CD4-positive, CD25-positive, alpha-beta regulatory T cell (primary cell): ENCODE data around the gene PREB. TPM values are rescaled to one million over a fixed set of nuclear protein-coding genes. Genes with fewer than 3 reads are reported as not detected.

Experiments used
- ATAC-seq, 2 donors: fragments of 150-1000 bp; cut with Tn5 transposase; one replicate each; pipeline ENCODE4 v1.10.0; 2021; ENCODE audit warnings: low read depth in 2 of 2, moderate number of reproducible peaks in 2 of 2, moderate library complexity in 1 of 2
- DNase-seq, 3 donors: peaks; one replicate each; pipeline versions ENCODE4 v3.0.0 to v3.0.0-alpha.2; 2012 to 2022; ENCODE audit warnings: mixed read lengths in 1 of 3
- H3K27ac ChIP-seq: one replicate; pipeline ENCODE4 v1.7.0; 2013; ENCODE audit warnings: mild to moderate bottlenecking, low read length; ENCODE audit not compliant: insufficient read depth, poor library complexity, severe bottlenecking
- H3K27me3 ChIP-seq: one replicate; pipeline ENCODE4 v1.7.0; 2013; ENCODE audit warnings: low read length; ENCODE audit not compliant: control insufficient read depth, insufficient read depth
- H3K36me3 ChIP-seq: one replicate; pipeline ENCODE4 v1.7.0; 2013; ENCODE audit warnings: mild to moderate bottlenecking, low read length, moderate library complexity; ENCODE audit not compliant: control insufficient read depth, insufficient read depth
- H3K4me1 ChIP-seq: 2 replicates; pipeline ENCODE4 v1.7.0; 2013; ENCODE audit warnings: mild to moderate bottlenecking, low read length; ENCODE audit not compliant: insufficient read depth, control insufficient read depth, poor library complexity, severe bottlenecking
- H3K4me3 ChIP-seq: one replicate; pipeline ENCODE4 v1.7.0; 2013; ENCODE audit warnings: low read depth, mild to moderate bottlenecking, low read length, moderate library complexity
- H3K9me3 ChIP-seq, 2 experiments: 1 replicate in 1 of 2; 2 replicates in 1 of 2; pipeline ENCODE4 v1.7.0; 2013; ENCODE audit warnings: low read length in 2 of 2, mild to moderate bottlenecking in 1 of 2, moderate library complexity in 1 of 2; ENCODE audit not compliant: control insufficient read depth in 2 of 2
- H3K27ac Mint-ChIP-seq, 3 donors: one replicate each; pipeline ENCODE4 v1.8.0; 2020 to 2022; ENCODE audit warnings: mild to moderate bottlenecking in 3 of 3, mixed read lengths in 3 of 3, moderate library complexity in 2 of 3
- H3K27me3 Mint-ChIP-seq: one replicate; pipeline ENCODE4 v1.8.0; 2022; ENCODE audit warnings: mild to moderate bottlenecking, mixed read lengths
- H3K36me3 Mint-ChIP-seq: one replicate; pipeline ENCODE4 v1.8.0; 2020; ENCODE audit warnings: mixed read lengths
- H3K4me1 Mint-ChIP-seq, 4 donors: one replicate each; pipeline ENCODE4 v1.8.0; 2020 to 2022; ENCODE audit warnings: mixed read lengths in 4 of 4, mild to moderate bottlenecking in 1 of 4
- H3K4me3 Mint-ChIP-seq, 4 donors: one replicate each; pipeline ENCODE4 v1.8.0; 2020 to 2022; ENCODE audit warnings: mild to moderate bottlenecking in 4 of 4, mixed read lengths in 4 of 4, moderate library complexity in 3 of 4
- H3K9me3 Mint-ChIP-seq, 7 donors: one replicate each; pipeline ENCODE4 v1.8.0; 2020 to 2022; ENCODE audit warnings: mixed read lengths in 7 of 7, mild to moderate bottlenecking in 3 of 7, moderate library complexity in 2 of 7
- polyA plus RNA-seq, 4 donors: library from polyadenylated mRNA; unstranded; fragments of 300-500 nt; fragmentation: Illumina TruSeq; gene quantifications; one replicate each; pipeline ENCODE4 v1.2.3, GENCODE V29; 2021
- total RNA-seq: library from RNA; stranded (reverse); gene quantifications from one replicate; pipeline ENCODE4 v1.2.3, GENCODE V29; 2022

Gene PREB
- total and polyA plus RNA-seq, 5 donors from 2014 or later = 22.3 to 90.7 (median 69.3) TPM

DNA sequence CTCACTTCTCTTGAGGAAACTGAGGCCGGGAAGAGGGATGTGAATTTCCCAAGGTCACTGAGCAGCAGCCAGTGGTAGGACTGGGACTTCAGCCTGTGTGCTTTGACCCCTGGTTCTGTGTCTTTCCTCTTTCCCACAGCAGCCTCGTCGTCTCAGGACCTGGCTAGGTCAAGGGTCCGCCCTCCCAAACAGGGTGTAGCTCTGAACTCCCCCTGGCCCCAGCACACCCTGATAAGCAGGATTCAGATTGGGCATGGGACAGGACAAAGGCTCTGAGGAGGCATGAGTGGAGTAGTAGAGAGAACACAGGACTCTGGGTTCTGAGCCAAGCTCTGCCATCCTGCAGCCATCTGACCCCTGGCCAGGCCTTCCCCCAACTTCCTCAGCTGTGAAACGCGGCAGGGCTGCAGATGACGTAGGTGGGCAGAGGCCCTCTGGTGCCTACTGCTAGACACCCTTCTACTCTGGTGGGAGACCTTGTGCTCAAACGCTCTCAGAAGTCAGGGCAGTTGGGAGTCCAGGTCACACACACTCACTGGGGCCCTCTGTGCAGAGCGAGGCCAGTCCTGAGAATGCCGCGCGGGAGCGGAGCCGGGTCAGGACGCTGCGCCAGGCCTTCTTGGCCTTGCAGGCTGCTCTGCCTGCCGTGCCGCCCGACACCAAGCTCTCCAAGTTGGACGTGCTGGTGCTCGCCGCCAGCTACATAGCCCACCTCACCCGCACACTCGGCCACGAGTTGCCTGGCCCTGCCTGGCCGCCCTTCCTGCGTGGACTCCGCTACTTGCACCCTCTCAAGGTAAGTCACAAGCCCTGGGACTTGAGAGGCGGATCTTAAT is 15.4 kb upstream of the PREB start:
- Mint-ChIP-seq H3K36me3 (no peaks in the 10 kb centered on the region), H3K9me3 (no peaks in the 10 kb centered on the region), H3K4me3 (no peak overlapping the region), H3K27me3 (peaks cover 14% of the 10 kb centered on the region), H3K27ac (no peak overlapping the region), H3K4me1 (no peaks in the 10 kb centered on the region)
- Histone ChIP-seq H3K4me1 (no peaks in the 10 kb centered on the region), H3K4me3 (no peak overlapping the region), H3K36me3 (no peaks in the 10 kb centered on the region), H3K27ac (no peak overlapping the region), H3K27me3 (peaks cover 2% of the 10 kb centered on the region), H3K9me3 (no peaks in the 10 kb centered on the region)
- ATAC-seq (no peak), DNase-seq (no peak)

DNA sequence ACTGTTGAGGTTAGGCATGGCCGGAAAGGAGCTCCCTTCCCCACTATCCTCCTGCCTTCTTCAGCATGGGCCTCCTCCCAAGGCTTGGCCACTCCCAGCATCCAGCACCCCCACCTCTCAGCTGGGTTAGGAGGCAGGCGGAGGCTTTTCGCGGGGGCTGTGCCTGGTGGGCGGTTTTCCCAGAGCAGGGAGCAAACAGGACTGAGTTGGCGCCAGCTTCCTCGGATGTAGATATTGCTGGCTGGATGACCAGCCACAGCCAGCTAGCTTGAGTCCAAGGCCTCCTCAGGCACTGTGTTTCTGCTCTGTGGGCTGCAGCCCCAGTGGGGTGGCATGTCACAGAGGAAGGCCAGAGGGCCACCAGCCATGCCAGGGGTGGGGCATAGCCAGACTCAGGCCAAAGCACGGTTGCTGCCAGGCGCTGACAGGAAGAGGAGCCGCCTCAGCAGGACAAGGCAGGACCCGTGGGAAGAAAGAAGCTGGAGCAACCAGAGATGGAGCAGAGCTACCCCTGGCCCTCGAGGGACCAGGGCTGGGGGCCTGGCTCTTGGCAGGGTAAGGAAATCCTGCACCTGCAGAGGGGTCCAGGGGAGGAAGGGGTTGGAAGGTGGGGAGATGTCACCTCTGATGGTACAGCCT is 14.5 kb upstream of the PREB start, which contains the start of gene TCF23:
TSS of gene TCF23 (plus strand) at position 204 of the 639 bp plus-strand sequence. CDS start at position 334, 130 bp downstream.
- H3K27ac Mint-ChIP-seq = no peak within 1 kb of the TSS
- H3K27me3 Mint-ChIP-seq = peaks cover 14% of the 10 kb centered on the region
- H3K27me3 ChIP-seq = peaks cover 2% of the 10 kb centered on the region
- no peak for ATAC-seq
- H3K36me3 Mint-ChIP-seq = no peaks in the 10 kb centered on the region
- H3K36me3 ChIP-seq = no peaks in the 10 kb centered on the region
- H3K4me1 ChIP-seq = no peaks in the 10 kb centered on the region
- no peak within 1 kb of the TSS for H3K27ac ChIP-seq
- H3K4me1 Mint-ChIP-seq = no peaks in the 10 kb centered on the region
- no peak within 1 kb of the TSS for H3K4me3 ChIP-seq
- peaks cover 0 to 2% (median 0%) of the 10 kb centered on the region in 7 donors for H3K9me3 Mint-ChIP-seq
- no peak for DNase-seq
- no peaks in the 10 kb centered on the region for H3K9me3 ChIP-seq
- no peak within 1 kb of the TSS for H3K4me3 Mint-ChIP-seq

DNA sequence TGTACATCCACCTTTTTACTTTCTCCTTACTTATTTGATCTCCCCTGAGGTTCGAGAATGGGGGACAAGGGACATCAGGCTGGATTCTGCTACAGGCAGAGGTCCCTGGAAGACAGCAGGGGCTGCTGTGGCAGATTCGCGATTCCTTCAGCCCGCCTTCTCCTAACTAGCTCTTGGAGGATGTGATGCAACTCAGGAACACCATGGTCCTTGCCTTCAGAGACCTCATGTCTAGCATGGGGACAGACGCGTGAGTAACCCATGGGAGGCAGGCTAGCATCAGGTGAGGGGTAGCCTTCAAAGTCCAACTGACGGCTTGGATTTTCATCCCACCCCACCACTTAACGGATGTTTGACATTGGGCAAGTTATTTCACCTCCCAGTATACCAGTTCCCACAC is 13.5 kb upstream of the PREB start:
- Histone ChIP-seq H3K36me3 (no peaks in the 10 kb centered on the region), H3K4me1 (no peaks in the 10 kb centered on the region), H3K27ac (no peak overlapping the region), H3K27me3 (peaks cover 4% of the 10 kb centered on the region), H3K4me3 (no peak overlapping the region), H3K9me3 (no peaks in the 10 kb centered on the region)
- Mint-ChIP-seq H3K4me1 (no peaks in the 10 kb centered on the region), H3K9me3 (peaks cover 0 to 4% (median 2%) of the 10 kb centered on the region in 7 donors), H3K27ac (no peak overlapping the region), H3K27me3 (peaks cover 18% of the 10 kb centered on the region), H3K36me3 (no peaks in the 10 kb centered on the region), H3K4me3 (no peak overlapping the region)
- DNase-seq (no peak), ATAC-seq (no peak)

GRCh38 chr2:27145682-27146081 is 11.2 kb upstream of the PREB start:
- DNase-seq (no peak), ATAC-seq (no peak)
- Histone ChIP-seq H3K27ac (no peak overlapping the region), H3K4me3 (no peak overlapping the region), H3K36me3 (no peaks in the 10 kb centered on the region), H3K9me3 (no peaks in the 10 kb centered on the region), H3K27me3 (peaks cover 5% of the 10 kb centered on the region), H3K4me1 (no peaks in the 10 kb centered on the region)
- Mint-ChIP-seq H3K4me1 (no peaks in the 10 kb centered on the region), H3K27me3 (peaks cover 22% of the 10 kb centered on the region), H3K36me3 (no peaks in the 10 kb centered on the region), H3K27ac (no peak overlapping the region), H3K9me3 (peaks cover 0 to 6% (median 2%) of the 10 kb centered on the region in 7 donors), H3K4me3 (no peak overlapping the region)

DNA sequence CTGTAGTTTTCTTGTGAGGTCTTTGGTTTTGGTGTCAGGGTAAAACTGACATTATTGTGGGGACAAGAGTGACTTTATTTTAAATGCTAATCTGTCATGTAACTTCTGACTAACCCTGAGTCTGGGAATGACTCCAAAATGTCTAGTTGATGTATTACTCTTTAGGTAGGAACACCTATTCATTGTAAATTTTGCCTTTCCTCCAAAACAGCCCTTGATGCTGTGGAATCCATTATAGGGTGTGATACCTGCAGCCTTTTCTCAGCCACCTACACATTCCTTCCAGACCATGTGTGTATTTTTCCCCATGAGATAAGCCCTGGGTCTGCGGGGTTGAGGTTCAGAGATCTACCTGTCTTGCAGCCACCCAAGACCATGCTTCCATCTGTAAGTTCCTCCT is 8.8 kb upstream of the PREB start:
- no peak for DNase-seq
- no peak overlapping the region for H3K27ac Mint-ChIP-seq
- Histone ChIP-seq H3K27ac (no peak overlapping the region), H3K4me3 (no peak overlapping the region), H3K4me1 (no peaks in the 10 kb centered on the region), H3K9me3 (no peaks in the 10 kb centered on the region), H3K27me3 (peaks cover 5% of the 10 kb centered on the region), H3K36me3 (no peaks in the 10 kb centered on the region)
- H3K36me3 Mint-ChIP-seq = no peaks in the 10 kb centered on the region
- no peaks in the 10 kb centered on the region for H3K4me1 Mint-ChIP-seq
- H3K27me3 Mint-ChIP-seq = peaks cover 30% of the 10 kb centered on the region
- peak overlapping the region in 1 of 4 donors; percentile 4 for H3K4me3 Mint-ChIP-seq
- H3K9me3 Mint-ChIP-seq = peaks cover 0 to 6% (median 2%) of the 10 kb centered on the region in 7 donors
- ATAC-seq = no peak

GRCh38 chr2:27139310-27139709 is 4.9 kb upstream of the PREB start, which contains the start of gene PRR30:
Gene PRR30, minus strand, starts transcription at chr2:27139410. Its CDS starts 1,081 bp downstream, at chr2:27138329.
- H3K4me1 Mint-ChIP-seq = peaks cover 0 to 8% (median 0%) of the 10 kb centered on the region in 4 donors
- H3K27me3 Mint-ChIP-seq = peaks cover 28% of the 10 kb centered on the region
- Histone ChIP-seq H3K27ac (no peak within 1 kb of the TSS), H3K36me3 (no peaks in the 10 kb centered on the region), H3K9me3 (no peaks in the 10 kb centered on the region), H3K4me1 (no peaks in the 10 kb centered on the region), H3K4me3 (no peak within 1 kb of the TSS), H3K27me3 (peaks cover 3% of the 10 kb centered on the region)
- no peak for ATAC-seq
- DNase-seq = no peak
- H3K9me3 Mint-ChIP-seq = peaks cover 0 to 6% (median 1%) of the 10 kb centered on the region in 7 donors
- H3K4me3 Mint-ChIP-seq = peak within 1 kb of the TSS in 2 of 4 donors; percentile 22 to 87
- no peak within 1 kb of the TSS for H3K27ac Mint-ChIP-seq
- no peaks in the 10 kb centered on the region for H3K36me3 Mint-ChIP-seq

DNA sequence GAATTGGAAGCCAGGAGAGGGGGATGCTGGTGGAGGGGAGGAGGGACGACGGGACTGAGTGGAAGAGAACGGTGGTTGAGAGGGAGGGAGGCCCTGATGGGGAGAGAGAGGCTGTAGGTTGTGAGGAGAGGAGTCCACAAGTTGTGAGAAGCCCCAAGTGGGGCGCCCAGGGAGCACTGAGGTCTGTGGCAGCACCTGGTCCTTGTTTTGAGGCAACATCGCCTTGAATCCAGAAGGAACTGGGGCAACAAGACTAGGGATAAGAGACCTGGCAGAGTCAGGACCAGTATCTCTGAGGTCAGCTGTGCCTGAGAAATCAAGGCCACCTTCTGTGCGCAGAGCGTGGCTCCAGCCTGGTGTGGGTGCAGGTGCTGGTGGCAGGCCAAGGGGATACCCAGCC is 3.7 kb upstream of the PREB start:
- Mint-ChIP-seq H3K4me3 (peak overlapping the region in 2 of 4 donors; percentile 19 to 22), H3K27me3 (peaks cover 22% of the 10 kb centered on the region), H3K4me1 (peaks cover 0 to 16% (median 5%) of the 10 kb centered on the region in 4 donors), H3K27ac (peak overlapping the region in 1 of 3 donors; percentile 46), H3K36me3 (no peaks in the 10 kb centered on the region), H3K9me3 (peaks cover 0 to 5% (median 0%) of the 10 kb centered on the region in 7 donors)
- Histone ChIP-seq H3K4me3 (no peak overlapping the region), H3K27ac (no peak overlapping the region), H3K27me3 (peaks cover 2% of the 10 kb centered on the region), H3K4me1 (peaks cover 10% of the 10 kb centered on the region), H3K9me3 (no peaks in the 10 kb centered on the region), H3K36me3 (no peaks in the 10 kb centered on the region)
- ATAC-seq (no peak), DNase-seq (no peak)
